GM21723 (cell line): ENCODE data around the gene ARHGEF40.

ENCODE experiments used
- ATAC-seq: cut with Tn5 transposase; IDR thresholded peaks from one replicate; pipeline ENCODE4 v1.9.1; 2021; ENCODE audit warnings: mild to moderate bottlenecking, moderate library complexity; ENCODE audit not compliant: unreplicated experiment

Gene ARHGEF40

GRCh38 chr14:21096438-21096837 is 26.3 kb downstream of the ARHGEF40 start:
- no peak for ATAC-seq

- ATAC-seq, result no peak
Measured at GRCh38 chr14:21096978-21097635, 27.0 kb downstream of the ARHGEF40 start.

- ATAC-seq, result no peak
Measured at GRCh38 chr14:21097636-21098075, 27.6 kb downstream of the ARHGEF40 start.

GRCh38 chr14:21098076-21098891 is 28.2 kb downstream of the ARHGEF40 start, which contains the start of gene ZNF219:
Gene ZNF219 (minus strand): TSS chr14:21098655. CDS start chr14:21093591, 5,064 bp downstream.
- no peak for ATAC-seq

- no peak for ATAC-seq
Measured at GRCh38 chr14:21098892-21099595, 28.9 kb downstream of the ARHGEF40 start.

GRCh38 chr14:21099596-21099985 is 29.5 kb downstream of the ARHGEF40 start:
- no peak for ATAC-seq

GRCh38 chr14:21100931-21101330 is 30.8 kb downstream of the ARHGEF40 start, which contains the start of gene TMEM253:
Gene TMEM253 (plus strand): TSS chr14:21101066. CDS start chr14:21101344, 278 bp downstream.
- ATAC-seq, result no peak

GRCh38 chr14:21101802-21102413 is 31.8 kb downstream of the ARHGEF40 start:
- no peak for ATAC-seq

- no peak for ATAC-seq
Measured at GRCh38 chr14:21102521-21103410, 32.7 kb downstream of the ARHGEF40 start.

GRCh38 chr14:21103411-21103709 is 33.3 kb downstream of the ARHGEF40 start:
- ATAC-seq, result no peak

GRCh38 chr14:21103710-21104447 is 33.8 kb downstream of the ARHGEF40 start:
- peak; percentile 88 for ATAC-seq

GRCh38 chr14:21104448-21105060 is 34.5 kb downstream of the ARHGEF40 start:
- peak; percentile 53 for ATAC-seq

- no peak for ATAC-seq
Measured at GRCh38 chr14:21105095-21105494, 35.0 kb downstream of the ARHGEF40 start.

GRCh38 chr14:21106176-21106497 is 36.0 kb downstream of the ARHGEF40 start:
- ATAC-seq, result no peak

- ATAC-seq, result no peak
Measured at GRCh38 chr14:21106498-21107282, 36.6 kb downstream of the ARHGEF40 start.

GRCh38 chr14:21107283-21107800 is 37.2 kb downstream of the ARHGEF40 start:
- no peak for ATAC-seq

- no peak for ATAC-seq
Measured at GRCh38 chr14:21108791-21109190, 38.7 kb downstream of the ARHGEF40 start.
